Hepatocyte (in vitro differentiated cells): ENCODE measurements around the gene SEMA5B.

Experiments
- EZH2 ChIP-seq: fragments of 200-600 bp; sonication (generic); IDR thresholded peaks from 2 replicates; pipeline ENCODE4 v1.6.1; 2016; ENCODE audit warnings: antibody characterized with exemption, mild to moderate bottlenecking, borderline replicate concordance
- EZH2phosphoT487 ChIP-seq: fragments of 200-600 bp; sonication (generic); IDR thresholded peaks from one replicate; pipeline ENCODE4 v1.6.1; 2018; ENCODE audit warnings: antibody characterized with exemption, mild to moderate bottlenecking, low read depth, moderate library complexity; ENCODE audit not compliant: unreplicated experiment, severe bottlenecking
- TF ChIP-seq, protein P1 (sequence below): fragments of 200-600 bp; sonication (generic); IDR thresholded peaks from 2 replicates; pipeline ENCODE4 v1.5.1; 2016; ENCODE audit warnings: antibody characterized with exemption, mild to moderate bottlenecking; ENCODE audit not compliant: poor library complexity

DNA sequence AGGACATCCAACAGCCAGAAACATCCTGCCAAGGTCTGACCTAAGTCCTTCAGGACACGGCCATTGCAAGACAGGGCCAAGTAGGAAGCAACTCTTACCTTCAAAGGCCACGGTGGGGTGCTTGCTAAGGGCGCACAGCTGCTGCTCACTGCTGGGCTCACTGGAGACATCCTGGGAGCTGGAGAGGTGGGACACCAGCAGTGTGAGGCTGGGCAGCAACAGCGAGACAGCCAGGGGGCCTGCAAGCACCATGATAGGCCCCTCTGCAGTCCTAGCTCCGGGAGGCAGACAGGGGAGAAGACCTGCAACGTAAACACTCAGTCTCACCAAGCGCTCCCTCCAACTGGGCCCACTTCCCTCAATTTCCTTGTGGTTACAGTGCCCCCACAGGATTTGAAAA, 79.2 kb downstream of the SEMA5B start:
- TF ChIP-seq EZH2phosphoT487 (no peak), EZH2 (no peak)
- TF ChIP-seq, protein P1, sequence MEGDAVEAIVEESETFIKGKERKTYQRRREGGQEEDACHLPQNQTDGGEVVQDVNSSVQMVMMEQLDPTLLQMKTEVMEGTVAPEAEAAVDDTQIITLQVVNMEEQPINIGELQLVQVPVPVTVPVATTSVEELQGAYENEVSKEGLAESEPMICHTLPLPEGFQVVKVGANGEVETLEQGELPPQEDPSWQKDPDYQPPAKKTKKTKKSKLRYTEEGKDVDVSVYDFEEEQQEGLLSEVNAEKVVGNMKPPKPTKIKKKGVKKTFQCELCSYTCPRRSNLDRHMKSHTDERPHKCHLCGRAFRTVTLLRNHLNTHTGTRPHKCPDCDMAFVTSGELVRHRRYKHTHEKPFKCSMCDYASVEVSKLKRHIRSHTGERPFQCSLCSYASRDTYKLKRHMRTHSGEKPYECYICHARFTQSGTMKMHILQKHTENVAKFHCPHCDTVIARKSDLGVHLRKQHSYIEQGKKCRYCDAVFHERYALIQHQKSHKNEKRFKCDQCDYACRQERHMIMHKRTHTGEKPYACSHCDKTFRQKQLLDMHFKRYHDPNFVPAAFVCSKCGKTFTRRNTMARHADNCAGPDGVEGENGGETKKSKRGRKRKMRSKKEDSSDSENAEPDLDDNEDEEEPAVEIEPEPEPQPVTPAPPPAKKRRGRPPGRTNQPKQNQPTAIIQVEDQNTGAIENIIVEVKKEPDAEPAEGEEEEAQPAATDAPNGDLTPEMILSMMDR: peak; percentile 2
